Stimulated activated CD8-positive, alpha-beta memory T cell treated with anti-CD3 and anti-CD28 coated beads, Interleukin-12 subunit alpha, Interleukin-12 subunit beta, amount 100 ng/mL, for 24 hours (primary cell): ENCODE data around the gene ZNF383.
"Not testable (repeated sequence)": the region's sequence is repeated elsewhere in the genome, so short reads cannot be mapped to it uniquely, and the experiment has no call there.

Experiments
- DNase-seq: peaks from one replicate; pipeline ENCODE4 v3.0.0-alpha.2; 2020; ENCODE audit errors: extremely low read depth

Gene ZNF383

DNA sequence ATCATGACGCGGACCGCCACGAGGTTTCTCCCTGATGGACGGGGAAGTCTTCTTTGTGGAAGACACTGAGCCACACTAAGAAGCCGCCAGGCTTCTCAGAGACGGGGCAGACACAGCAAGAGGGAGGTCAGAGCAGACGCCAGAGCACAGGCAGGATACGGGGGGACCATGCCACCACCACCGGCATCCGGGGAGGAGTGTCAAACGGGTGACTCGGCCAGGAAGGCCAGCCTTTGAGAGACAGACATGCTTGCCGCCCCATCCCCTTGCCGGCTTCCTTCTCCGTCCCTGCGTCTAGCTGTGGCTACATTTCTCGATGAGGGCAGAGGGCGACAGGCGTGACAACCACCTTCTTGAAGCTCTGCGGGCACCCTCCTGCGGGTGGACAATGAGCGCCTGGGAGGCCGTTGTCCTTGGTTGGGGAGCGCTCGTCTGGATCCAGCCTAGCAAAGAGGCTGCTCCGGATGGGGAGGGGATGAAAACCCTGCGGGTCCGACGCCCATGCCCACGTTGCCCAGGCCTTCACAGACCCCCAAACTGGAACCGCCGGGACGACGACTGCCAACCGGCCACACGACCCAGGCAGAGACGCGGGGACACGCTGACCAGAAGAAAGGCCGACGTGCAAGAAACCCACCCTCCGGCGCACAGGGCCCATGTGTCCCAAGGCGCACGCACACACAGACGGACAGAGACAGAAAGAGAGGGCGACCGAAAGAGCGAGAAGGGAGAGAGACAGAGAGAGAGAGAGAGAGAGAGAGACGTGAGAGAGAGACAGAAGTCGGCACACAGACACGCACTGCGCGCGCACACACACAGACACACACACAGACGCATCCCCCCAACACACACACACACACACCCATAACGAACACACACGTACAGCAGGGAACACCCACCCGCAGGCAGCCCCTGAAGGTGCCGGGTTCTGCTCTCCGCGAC, 75.3 kb downstream of the ZNF383 start:
- DNase-seq, result not testable (repeated sequence)

DNA sequence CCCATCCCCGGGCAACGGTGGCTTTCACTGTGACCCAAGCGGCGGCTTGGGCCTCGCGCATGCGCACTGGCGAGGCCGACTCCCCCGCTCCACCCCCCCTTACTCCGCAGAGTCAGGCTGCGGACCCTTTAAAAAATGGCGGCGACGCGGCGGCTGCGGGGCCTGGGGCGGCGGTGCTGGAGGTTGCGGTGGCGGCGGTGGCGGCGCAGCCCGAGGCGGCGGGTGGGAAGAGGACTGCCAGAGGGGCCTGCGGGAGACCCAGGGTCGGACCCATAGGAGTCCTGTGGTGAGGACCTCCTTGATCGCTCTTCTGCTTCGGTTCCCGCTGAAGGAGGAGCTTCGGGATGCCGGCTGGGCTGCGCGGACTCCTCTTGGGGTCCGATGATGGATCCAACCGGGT, 76.2 kb downstream of the ZNF383 start:
- not testable (repeated sequence) for DNase-seq
